Posterior vena cava (tissue), 2 donors: Measurements from ENCODE around the gene IGFLR1. TPM values are rescaled to one million over a fixed set of nuclear protein-coding genes. Genes with fewer than 3 reads are reported as not detected.
"Not testable (repeated sequence)": the region's sequence is repeated elsewhere in the genome, so short reads cannot be mapped to it uniquely, and the experiment has no call there.

Source experiments
- DNase-seq: peaks from one replicate; pipeline ENCODE4 v3.0.0-alpha.2; 2020; ENCODE audit warnings: low spot score
- intact Hi-C, 2 donors: fragments of 100-400 bp; cut with DNase I; formaldehyde crosslinking; loops; one replicate each; pipeline versions ENCODE4 v1.14.1 to v1.14.2; 2022 to 2023
- total RNA-seq, 2 donors: library from RNA; stranded (reverse); fragmentation: NEBNext Ultra II Directional; extraction: Animal tissue kit (Norgen Biotek cat#: 25700); gene quantifications; one replicate each; pipeline ENCODE4 v1.2.1, GENCODE V29; 2021
- donor health status: DM: yes; HTN: yes; CAD: no.
- donor health status: DM: yes; HTN: yes; CAD: no.

The IGFLR1 gene
- total RNA-seq, 2 donors from 2014 or later: 4.3 to 9.3 TPM

- peak; percentile 93 for DNase-seq
- intact Hi-C loops: no loop called here
Measured at GRCh38 chr19:35693835-35694599, 48.2 kb downstream of the IGFLR1 start.

- no peak for DNase-seq
- intact Hi-C loops: no loop called here
Measured at GRCh38 chr19:35693422-35693821, 48.8 kb downstream of the IGFLR1 start.

GRCh38 chr19:35692010-35692409 is 50.2 kb downstream of the IGFLR1 start:
- intact Hi-C loops: no loop called here
- DNase-seq: no peak

GRCh38 chr19:35691106-35691505 is 51.1 kb downstream of the IGFLR1 start:
- intact Hi-C loops, DNase-seq: not testable (repeated sequence)

DNA sequence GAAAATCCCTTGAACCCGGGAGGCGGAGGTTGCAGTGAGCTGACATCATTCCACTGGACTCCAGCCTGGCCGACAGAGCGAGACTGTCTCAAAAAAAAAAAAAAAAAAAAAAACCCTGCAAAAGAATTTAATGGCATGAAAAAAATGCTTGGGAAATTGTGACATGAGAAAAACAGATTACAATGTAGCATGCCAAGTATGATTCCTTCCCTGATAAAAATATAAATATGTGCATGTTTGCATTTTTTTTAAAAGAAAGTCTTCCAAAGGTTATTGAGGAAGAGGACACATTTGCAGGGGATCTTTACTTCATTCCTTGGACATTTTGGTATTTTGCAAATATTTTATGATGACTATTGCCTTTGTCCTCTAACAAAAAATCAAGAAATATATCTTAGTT is 52.4 kb downstream of the IGFLR1 start:
- no peak for DNase-seq
- intact Hi-C loops: no loop called here

Other genes starting within 250 kb of the IGFLR1 start
- 1 to 10 TPM; 2.1 to 2.2 TPM for gene DMKN, start 228.8 kb downstream of the IGFLR1 start, total RNA-seq
- gene SBSN, start 214.1 kb downstream of the IGFLR1 start, total RNA-seq: not detected
- gene GAPDHS, start 209.0 kb downstream of the IGFLR1 start, total RNA-seq: not detected
- 10 to 100 TPM; 52.4 to 61.1 TPM for gene TMEM147, start 196.8 kb downstream of the IGFLR1 start, total RNA-seq
- gene ATP4A, start 178.8 kb downstream of the IGFLR1 start, total RNA-seq: not detected
- gene PMIS2, start 156.3 kb downstream of the IGFLR1 start, total RNA-seq: not detected
- gene HAUS5, start 129.7 kb downstream of the IGFLR1 start, total RNA-seq: 1 to 10 TPM; 7.9 to 8.3 TPM
- 10 to 100 TPM; 61.1 to 61.3 TPM for gene RBM42, start 113.4 kb downstream of the IGFLR1 start, total RNA-seq
- under 1 TPM; 0.74 to 0.81 TPM for gene ETV2, start 100.7 kb downstream of the IGFLR1 start, total RNA-seq
- 100 to 1,000 TPM; 228 to 290 TPM for gene COX6B1, start 94.1 kb downstream of the IGFLR1 start, total RNA-seq
- under 1 TPM in 1 of 2 donors, not detected in 1; 0.19 TPM for gene UPK1A, start 75.9 kb downstream of the IGFLR1 start, total RNA-seq
- not detected for gene ZBTB32, start 37.9 kb downstream of the IGFLR1 start, total RNA-seq
- gene KMT2B, start 24.4 kb downstream of the IGFLR1 start, total RNA-seq: 10 to 100 TPM; 23.1 to 23.5 TPM
- gene U2AF1L4, start 3.0 kb upstream of the IGFLR1 start, total RNA-seq: 10 to 100 TPM; 13.8 to 18.7 TPM
- gene PSENEN, start 3.2 kb upstream of the IGFLR1 start, total RNA-seq: 10 to 100 TPM; 33.6 to 37.3 TPM
- 1 to 10 TPM; 8.3 to 9.4 TPM for gene LIN37, start 6.1 kb upstream of the IGFLR1 start, total RNA-seq
- gene HSPB6, start 14.6 kb upstream of the IGFLR1 start, total RNA-seq: 100 to 1,000 TPM; 290 to 412 TPM
- gene PROSER3, start 15.7 kb upstream of the IGFLR1 start, total RNA-seq: 10 to 100 TPM; 18.4 to 19.3 TPM
- gene ARHGAP33, start 33.1 kb upstream of the IGFLR1 start, total RNA-seq: 1 to 10 TPM; 6.2 to 9.6 TPM
- not detected for gene PRODH2, start 70.4 kb upstream of the IGFLR1 start, total RNA-seq
- not detected for gene NPHS1, start 110.1 kb upstream of the IGFLR1 start, total RNA-seq
- not detected for gene KIRREL2, start 114.5 kb upstream of the IGFLR1 start, total RNA-seq
- 1 to 10 TPM; 3.9 to 7.3 TPM for gene APLP1, start 126.1 kb upstream of the IGFLR1 start, total RNA-seq
- 10 to 100 TPM in 1 of 2 donors, 1 to 10 TPM in 1; 7.9 to 10.3 TPM for gene NFKBID, start 158.1 kb upstream of the IGFLR1 start, total RNA-seq
- gene HCST, start 160.1 kb upstream of the IGFLR1 start, total RNA-seq: 10 to 100 TPM; 12.4 to 13.4 TPM
- gene TYROBP, start 165.8 kb upstream of the IGFLR1 start, total RNA-seq: 10 to 100 TPM; 58.8 to 96.5 TPM
- gene LRFN3, start 193.9 kb upstream of the IGFLR1 start, total RNA-seq: 10 to 100 TPM; 13.3 to 14.2 TPM